Ectodermal cell (in vitro differentiated cells): ENCODE measurements around the gene KCNMB2.

Experiments used
- H3K27ac ChIP-seq: 2 replicates; pipeline ENCODE4 v1.7.0; 2013; ENCODE audit warnings: mild to moderate bottlenecking, low read depth, low read length; ENCODE audit not compliant: insufficient read depth, poor library complexity, severe bottlenecking
- H3K27me3 ChIP-seq: 2 replicates; pipeline ENCODE4 v1.7.0; 2013; ENCODE audit warnings: mild to moderate bottlenecking, low read length; ENCODE audit not compliant: insufficient read depth, control insufficient read depth, poor library complexity, severe bottlenecking
- H3K36me3 ChIP-seq: one replicate; pipeline ENCODE4 v1.7.0; 2013; ENCODE audit warnings: low read length; ENCODE audit not compliant: control insufficient read depth, insufficient read depth
- H3K4me1 ChIP-seq: one replicate; pipeline ENCODE4 v1.7.0; 2013; ENCODE audit warnings: low read length; ENCODE audit not compliant: control insufficient read depth, insufficient read depth
- H3K4me3 ChIP-seq: 2 replicates; pipeline ENCODE4 v1.7.0; 2013; ENCODE audit warnings: low read depth, low read length, control low read depth; ENCODE audit not compliant: insufficient read depth
- H3K9me3 ChIP-seq: 2 replicates; pipeline ENCODE4 v1.7.0; 2013; ENCODE audit warnings: mild to moderate bottlenecking, low read length, moderate library complexity; ENCODE audit not compliant: control insufficient read depth
- WGBS, 2 experiments: methylation state at CpG; one replicate each; pipeline ENCODE4 v1.1.7; 2013; ENCODE audit warnings: missing lambda C conversion rate in 2 of 2; 5-methylcytosine and 5-hydroxymethylcytosine counted together

KCNMB2 gene

DNA sequence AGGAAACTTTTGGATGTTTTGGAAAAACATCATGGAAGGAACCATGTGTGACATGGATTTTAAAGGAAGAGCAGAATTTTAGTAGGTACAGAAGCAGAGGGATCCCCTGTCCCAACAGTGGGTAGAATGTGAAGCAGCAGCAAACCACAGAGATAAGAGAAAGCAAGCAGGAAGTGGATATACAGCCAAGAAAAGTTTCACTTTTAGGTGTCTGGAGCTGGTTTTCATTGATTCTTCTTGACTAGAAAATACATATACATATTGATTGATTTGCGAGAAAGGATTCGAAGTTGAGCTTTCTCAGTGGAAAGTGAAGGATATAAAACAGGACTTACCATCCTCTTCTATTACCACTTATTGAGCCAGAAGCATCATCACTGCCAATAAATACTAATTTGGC lies 133.5 kb downstream of the KCNMB2 start:
- Histone ChIP-seq H3K27me3 (no peaks in the 10 kb centered on the region), H3K36me3 (no peaks in the 10 kb centered on the region), H3K27ac (no peak overlapping the region), H3K9me3 (no peaks in the 10 kb centered on the region), H3K4me1 (no peaks in the 10 kb centered on the region), H3K4me3 (no peak overlapping the region)
- WGBS, 2 experiments, result no CpG with 5 or more reads among the region's 2 CpGs

- Histone ChIP-seq H3K9me3 (no peaks in the 10 kb centered on the region), H3K36me3 (no peaks in the 10 kb centered on the region), H3K4me1 (no peaks in the 10 kb centered on the region), H3K27ac (no peak overlapping the region), H3K27me3 (no peaks in the 10 kb centered on the region), H3K4me3 (no peak overlapping the region)
- WGBS, 2 experiments, result 72 to 76% methylated on average over 3 of the region's 3 CpGs
Measured at GRCh38 chr3:178671377-178671776, 135.1 kb downstream of the KCNMB2 start.

GRCh38 chr3:178671791-178672190 lies 135.6 kb downstream of the KCNMB2 start:
- H3K36me3 ChIP-seq, result no peaks in the 10 kb centered on the region
- 70 to 90% methylated on average over 1 of the region's 1 CpG for WGBS, 2 experiments
- no peak overlapping the region for H3K4me3 ChIP-seq
- H3K4me1 ChIP-seq, result no peaks in the 10 kb centered on the region
- H3K27ac ChIP-seq, result no peak overlapping the region
- no peaks in the 10 kb centered on the region for H3K27me3 ChIP-seq
- no peaks in the 10 kb centered on the region for H3K9me3 ChIP-seq

GRCh38 chr3:178672275-178672674 lies 136.0 kb downstream of the KCNMB2 start:
- WGBS, 2 experiments, result 93 to 94% methylated on average over 3 of the region's 3 CpGs
- Histone ChIP-seq H3K4me3 (no peak overlapping the region), H3K27me3 (no peaks in the 10 kb centered on the region), H3K27ac (no peak overlapping the region), H3K36me3 (no peaks in the 10 kb centered on the region), H3K4me1 (no peaks in the 10 kb centered on the region), H3K9me3 (no peaks in the 10 kb centered on the region)

GRCh38 chr3:178673529-178673928 lies 137.3 kb downstream of the KCNMB2 start:
- no peaks in the 10 kb centered on the region for H3K9me3 ChIP-seq
- 86 to 88% methylated on average over 1 of the region's 1 CpG for WGBS, 2 experiments

DNA sequence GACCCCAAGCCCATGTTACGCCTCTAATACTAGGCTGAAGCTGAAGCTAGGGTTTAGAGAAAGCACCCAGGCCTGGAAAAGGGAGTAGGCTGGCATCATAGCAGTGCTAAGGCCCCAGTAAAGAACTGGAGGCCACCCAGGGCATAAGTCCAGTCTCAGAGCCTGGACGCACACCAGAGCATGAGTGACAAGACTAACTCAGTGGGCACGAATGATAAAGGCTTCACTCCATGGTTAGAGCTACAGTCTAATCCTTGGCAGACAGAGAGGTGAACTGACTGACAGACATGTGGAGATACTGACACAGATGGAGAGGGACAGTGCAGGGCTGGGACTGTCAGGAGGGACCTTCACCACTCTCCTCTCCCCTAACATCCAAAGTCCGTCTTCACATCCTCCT lies 139.8 kb downstream of the KCNMB2 start:
- Histone ChIP-seq H3K9me3 (no peaks in the 10 kb centered on the region), H3K27me3 (no peaks in the 10 kb centered on the region), H3K36me3 (no peaks in the 10 kb centered on the region), H3K4me1 (no peaks in the 10 kb centered on the region), H3K27ac (no peak overlapping the region), H3K4me3 (no peak overlapping the region)
- WGBS, 2 experiments, result 93 to 95% methylated on average over 4 of the region's 4 CpGs

More at GRCh38 chr3:178673529-178673928, 137.3 kb downstream of the KCNMB2 start:
- no peak overlapping the region for H3K4me3 ChIP-seq
- no peaks in the 10 kb centered on the region for H3K4me1 ChIP-seq
- H3K36me3 ChIP-seq, result no peaks in the 10 kb centered on the region
- no peak overlapping the region for H3K27ac ChIP-seq
- H3K27me3 ChIP-seq, result no peaks in the 10 kb centered on the region

GRCh38 chr3:178676942-178677790 lies 140.9 kb downstream of the KCNMB2 start:
- Histone ChIP-seq H3K4me3 (no peak overlapping the region), H3K27ac (no peak overlapping the region), H3K9me3 (no peaks in the 10 kb centered on the region), H3K27me3 (no peaks in the 10 kb centered on the region), H3K4me1 (no peaks in the 10 kb centered on the region), H3K36me3 (no peaks in the 10 kb centered on the region)
- WGBS, 2 experiments, result 94% methylated on average over 8 to 9 of the region's 9 CpGs

DNA sequence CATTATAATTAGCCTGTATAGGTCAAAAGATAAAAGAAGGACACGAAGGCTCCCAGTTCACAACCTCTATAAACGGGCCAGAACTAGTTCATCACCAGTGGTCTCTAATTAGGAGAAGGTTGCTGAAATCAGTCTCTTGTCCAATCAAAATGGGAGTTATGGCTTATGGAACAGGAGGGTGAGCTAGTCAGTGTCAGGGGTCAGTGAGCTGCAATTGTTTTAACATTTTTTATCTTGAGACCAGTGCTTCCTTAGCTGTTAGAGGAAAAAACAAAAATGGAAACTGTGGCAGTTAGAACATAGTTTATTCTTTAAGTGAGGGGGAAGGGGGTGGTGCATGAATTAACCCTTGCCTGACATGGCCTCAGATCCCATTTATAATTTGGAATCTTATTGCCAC lies 141.7 kb downstream of the KCNMB2 start:
- Histone ChIP-seq H3K4me1 (no peaks in the 10 kb centered on the region), H3K36me3 (no peaks in the 10 kb centered on the region), H3K4me3 (no peak overlapping the region), H3K27ac (no peak overlapping the region), H3K9me3 (no peaks in the 10 kb centered on the region), H3K27me3 (no peaks in the 10 kb centered on the region)
- WGBS, 2 experiments, result 95 to 100% methylated on average over 2 of the region's 2 CpGs

GRCh38 chr3:178680037-178680436 lies 143.8 kb downstream of the KCNMB2 start:
- Histone ChIP-seq H3K4me3 (no peak overlapping the region), H3K27ac (no peak overlapping the region), H3K36me3 (no peaks in the 10 kb centered on the region), H3K9me3 (no peaks in the 10 kb centered on the region), H3K4me1 (no peaks in the 10 kb centered on the region), H3K27me3 (no peaks in the 10 kb centered on the region)
- 76 to 77% methylated on average over 2 to 3 of the region's 3 CpGs for WGBS, 2 experiments

DNA sequence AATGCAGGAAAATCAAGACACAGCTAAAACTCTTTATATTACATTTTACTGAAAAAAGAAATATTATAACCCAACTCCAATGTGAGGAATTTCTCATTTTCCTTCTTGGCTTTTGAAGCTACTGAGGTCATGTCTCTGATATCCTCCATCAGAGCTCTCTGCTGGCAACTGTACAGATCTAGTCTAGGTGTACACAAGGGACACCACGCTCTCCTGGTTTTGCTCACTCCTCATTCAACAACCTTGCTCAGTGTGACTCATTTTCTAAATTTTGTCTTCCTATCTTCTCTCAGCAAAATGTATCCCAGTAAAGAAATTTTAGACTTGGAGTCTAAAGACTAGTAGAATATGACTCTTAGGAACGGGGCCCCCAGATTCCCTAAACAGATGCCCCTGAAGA lies 144.3 kb downstream of the KCNMB2 start:
- Histone ChIP-seq H3K27me3 (no peaks in the 10 kb centered on the region), H3K4me1 (no peaks in the 10 kb centered on the region), H3K27ac (no peak overlapping the region), H3K9me3 (no peaks in the 10 kb centered on the region), H3K4me3 (no peak overlapping the region), H3K36me3 (no peaks in the 10 kb centered on the region)
- 87 to 93% methylated on average over 2 of the region's 2 CpGs for WGBS, 2 experiments
